Cardiac fibroblast (primary cell): Measurements from ENCODE around the gene TES.

Experiments used
- DNase-seq, 2 donors: peaks; one replicate each; pipeline versions ENCODE4 v3.0.0 to v3.0.0-alpha.2; 2010; ENCODE audit warnings: low read depth in 2 of 2
- H3K4me3 ChIP-seq, 2 donors: replicated peaks in 1 of 2; 1 replicate in 1 of 2; 2 replicates in 1 of 2; pipeline ENCODE4 v1.5.1; 2011; ENCODE audit warnings: low read depth in 2 of 2, low read length in 2 of 2, mild to moderate bottlenecking in 2 of 2, moderate library complexity in 1 of 2
- TF ChIP-seq, protein P1 (sequence below): IDR thresholded peaks from one replicate; pipeline ENCODE4 v1.5.1; 2011; ENCODE audit warnings: low read depth, mild to moderate bottlenecking, low read length, inconsistent platforms

The TES gene

DNA sequence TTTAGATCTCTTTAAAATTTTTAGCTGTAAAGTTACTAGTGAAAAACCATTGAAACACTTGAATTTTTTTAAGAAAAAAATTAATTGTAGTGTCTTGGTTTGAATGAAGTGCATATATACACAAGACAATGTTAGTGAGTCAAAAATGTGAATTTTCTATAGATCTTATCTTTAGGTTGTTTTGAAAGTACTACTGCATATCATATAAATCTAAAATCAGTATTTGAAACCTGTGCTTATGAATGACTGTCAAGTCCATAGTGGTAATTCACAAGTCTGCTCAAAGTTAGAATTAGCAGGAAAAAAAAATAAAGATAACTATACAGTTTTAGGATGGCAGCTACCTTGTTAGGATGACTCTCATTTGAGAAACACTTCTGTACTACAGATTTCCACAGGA is 25.0 kb downstream of the TES start:
- DNase-seq = no peak
- TF ChIP-seq, protein P1, sequence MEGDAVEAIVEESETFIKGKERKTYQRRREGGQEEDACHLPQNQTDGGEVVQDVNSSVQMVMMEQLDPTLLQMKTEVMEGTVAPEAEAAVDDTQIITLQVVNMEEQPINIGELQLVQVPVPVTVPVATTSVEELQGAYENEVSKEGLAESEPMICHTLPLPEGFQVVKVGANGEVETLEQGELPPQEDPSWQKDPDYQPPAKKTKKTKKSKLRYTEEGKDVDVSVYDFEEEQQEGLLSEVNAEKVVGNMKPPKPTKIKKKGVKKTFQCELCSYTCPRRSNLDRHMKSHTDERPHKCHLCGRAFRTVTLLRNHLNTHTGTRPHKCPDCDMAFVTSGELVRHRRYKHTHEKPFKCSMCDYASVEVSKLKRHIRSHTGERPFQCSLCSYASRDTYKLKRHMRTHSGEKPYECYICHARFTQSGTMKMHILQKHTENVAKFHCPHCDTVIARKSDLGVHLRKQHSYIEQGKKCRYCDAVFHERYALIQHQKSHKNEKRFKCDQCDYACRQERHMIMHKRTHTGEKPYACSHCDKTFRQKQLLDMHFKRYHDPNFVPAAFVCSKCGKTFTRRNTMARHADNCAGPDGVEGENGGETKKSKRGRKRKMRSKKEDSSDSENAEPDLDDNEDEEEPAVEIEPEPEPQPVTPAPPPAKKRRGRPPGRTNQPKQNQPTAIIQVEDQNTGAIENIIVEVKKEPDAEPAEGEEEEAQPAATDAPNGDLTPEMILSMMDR = no peak
- H3K4me3 ChIP-seq = no peak overlapping the region

DNA sequence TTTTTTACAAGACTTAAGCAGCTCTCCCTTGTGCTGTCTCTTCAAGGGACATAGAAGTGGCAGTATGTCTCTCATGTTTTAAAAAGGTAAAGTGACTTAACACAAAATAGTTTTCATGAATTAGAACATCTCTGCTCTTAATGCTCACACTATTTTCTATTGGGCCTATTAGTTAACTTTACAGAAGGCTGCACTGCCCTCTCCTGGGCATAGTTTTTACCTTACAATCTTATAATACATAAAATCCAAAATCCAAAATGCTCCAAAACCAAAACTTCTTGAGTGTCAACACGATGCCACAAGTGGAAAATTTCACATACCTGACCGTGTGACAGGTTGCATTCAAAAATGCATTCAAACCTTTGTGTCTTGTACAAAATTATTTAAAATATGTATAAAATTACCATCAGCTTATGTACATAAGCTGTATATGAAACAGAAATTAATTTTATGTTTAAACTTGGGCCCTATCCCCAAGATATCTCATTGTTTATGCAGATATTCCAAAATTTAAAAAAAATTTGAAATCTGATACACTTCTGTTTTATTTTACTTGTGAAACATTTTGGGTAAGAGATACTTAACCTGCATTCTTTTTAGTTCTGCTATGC is 25.8 kb downstream of the TES start:
- H3K4me3 ChIP-seq = no peak overlapping the region
- peak; percentile 74 to 76 for DNase-seq
- TF ChIP-seq, protein P1 = peak; percentile 27

GRCh38 chr7:116239020-116239419 is 28.7 kb downstream of the TES start:
- no peak for DNase-seq
- TF ChIP-seq, protein P1 = no peak
- no peak overlapping the region for H3K4me3 ChIP-seq

DNA sequence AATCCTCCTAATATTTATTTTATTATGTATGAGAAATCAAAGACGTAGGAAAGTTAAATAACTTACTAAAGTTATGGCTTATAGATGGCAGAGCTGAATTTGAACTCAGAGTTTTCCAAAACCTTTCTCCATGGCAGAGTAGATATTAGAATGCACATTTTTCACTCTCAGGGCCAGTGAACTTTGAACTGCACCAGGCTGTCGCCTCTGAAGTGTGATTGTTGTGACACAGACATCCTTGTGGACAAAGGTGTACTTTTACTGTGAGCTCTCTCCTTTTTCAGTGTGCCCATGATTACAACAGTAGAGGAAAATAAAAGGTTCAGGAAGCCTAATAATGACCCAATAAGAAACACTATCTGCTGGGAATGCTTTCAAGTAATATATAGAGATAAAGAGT is 29.1 kb downstream of the TES start:
- H3K4me3 ChIP-seq = no peak overlapping the region
- TF ChIP-seq, protein P1 = no peak
- no peak for DNase-seq

GRCh38 chr7:116240024-116240668 is 29.8 kb downstream of the TES start:
- TF ChIP-seq, protein P1 = no peak
- no peak overlapping the region for H3K4me3 ChIP-seq
- no peak for DNase-seq

- no peak overlapping the region for H3K4me3 ChIP-seq
- no peak for DNase-seq
- TF ChIP-seq, protein P1 = no peak
These were observed 31.0 kb downstream of the TES start for GRCh38 chr7:116241291-116241690.
